ENCODE measurements around the gene ERN1.

The ERN1 gene

DNA sequence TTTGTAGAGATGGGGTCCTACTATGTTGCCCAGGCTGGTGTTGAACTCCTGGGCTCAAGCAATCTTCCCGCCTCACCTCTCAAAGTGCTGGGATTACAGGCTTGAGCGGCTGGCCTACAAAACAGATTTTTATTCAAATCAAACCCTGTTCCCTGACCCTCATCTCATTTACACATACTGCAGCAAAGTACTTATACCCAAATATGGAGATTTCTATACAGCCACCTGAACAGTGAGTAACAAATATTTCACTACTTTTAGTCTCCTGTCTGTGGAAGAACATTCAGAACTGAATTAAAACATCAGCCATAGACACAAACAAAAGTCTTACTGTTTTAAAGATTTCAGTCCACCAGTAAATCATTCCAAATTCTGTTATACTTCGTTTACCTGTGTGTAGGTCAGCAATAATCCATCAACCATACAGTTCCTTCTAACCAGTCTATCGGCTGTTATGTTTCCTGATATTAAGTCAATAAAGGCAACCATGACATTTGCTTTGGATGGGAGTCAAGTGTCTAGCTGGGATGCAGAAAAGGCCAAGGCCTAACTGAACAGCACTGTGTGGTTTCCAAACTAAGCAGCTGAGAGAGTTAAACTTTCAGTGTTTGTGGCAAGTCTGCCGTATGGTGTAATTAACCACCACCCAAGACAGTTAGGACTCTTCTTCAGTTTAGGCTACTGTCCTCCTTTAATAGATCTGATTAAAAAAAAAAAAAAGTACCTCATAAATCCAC is 22.3 kb downstream of the ERN1 start:
- DNase-seq: no peak

DNA sequence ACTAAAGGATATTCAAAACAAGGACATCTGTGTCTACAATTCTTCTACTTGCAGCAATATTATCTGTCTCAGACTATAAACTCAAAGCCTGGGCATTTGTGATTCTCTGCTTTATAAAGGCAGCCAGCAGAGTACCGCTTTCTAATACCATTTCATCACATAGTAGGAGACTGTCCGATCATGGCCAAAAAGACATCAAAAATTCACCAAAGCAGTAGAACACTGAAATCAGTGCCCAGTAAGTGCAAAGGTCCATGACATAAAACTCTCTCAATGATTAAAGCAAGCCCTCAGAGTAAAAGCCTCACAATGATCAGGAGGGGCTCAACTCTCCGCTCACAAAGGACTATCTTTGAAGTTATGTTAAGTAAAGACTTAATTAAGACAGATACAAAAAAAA is 23.0 kb downstream of the ERN1 start:
- DNase-seq: no peak

DNA sequence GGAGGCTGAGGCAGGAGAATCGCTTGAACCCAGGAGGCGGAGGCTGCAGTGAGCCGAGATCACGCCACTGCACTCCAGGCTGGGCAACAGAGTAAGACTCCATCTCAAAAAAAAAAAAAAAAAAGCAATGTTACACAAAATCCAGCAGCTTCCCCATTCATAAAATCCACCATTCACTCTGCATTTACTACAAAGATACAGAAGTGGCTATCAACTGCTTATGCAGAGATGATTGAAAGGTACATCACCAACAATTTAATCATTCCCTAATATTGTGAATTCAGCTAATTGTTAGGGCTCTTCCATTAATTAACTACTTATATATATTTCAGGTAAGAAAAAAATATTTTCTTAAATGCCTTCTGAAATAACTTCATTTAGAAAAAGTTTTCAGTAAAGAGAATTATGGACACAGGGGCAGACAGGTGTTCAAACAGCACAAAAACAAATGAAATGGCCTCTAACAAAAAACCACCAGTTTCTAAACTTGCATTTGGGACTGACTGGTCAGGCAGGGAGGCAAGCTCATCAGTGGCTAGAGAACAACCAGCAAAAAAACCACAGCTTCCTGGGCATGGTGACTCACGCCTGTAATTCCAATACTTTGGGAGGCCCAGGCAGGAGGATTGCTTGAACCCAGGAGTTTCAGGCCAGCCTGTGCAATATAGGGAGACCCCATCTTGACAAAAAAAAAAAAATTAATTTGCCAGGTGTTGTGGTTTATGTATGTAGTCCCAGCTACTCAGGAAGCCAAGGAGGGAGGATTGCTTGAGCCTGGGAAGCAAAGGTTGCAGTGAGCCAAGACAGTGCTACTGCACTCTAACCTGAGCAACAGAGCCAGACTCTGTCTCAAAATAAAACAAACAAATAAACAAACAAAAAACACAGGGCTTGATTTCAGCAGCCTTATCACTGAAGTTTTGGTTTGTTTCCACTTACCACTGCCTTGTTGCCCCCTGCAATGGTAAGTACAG is 26.3 kb downstream of the ERN1 start:
- peak; percentile 52 for DNase-seq

DNA sequence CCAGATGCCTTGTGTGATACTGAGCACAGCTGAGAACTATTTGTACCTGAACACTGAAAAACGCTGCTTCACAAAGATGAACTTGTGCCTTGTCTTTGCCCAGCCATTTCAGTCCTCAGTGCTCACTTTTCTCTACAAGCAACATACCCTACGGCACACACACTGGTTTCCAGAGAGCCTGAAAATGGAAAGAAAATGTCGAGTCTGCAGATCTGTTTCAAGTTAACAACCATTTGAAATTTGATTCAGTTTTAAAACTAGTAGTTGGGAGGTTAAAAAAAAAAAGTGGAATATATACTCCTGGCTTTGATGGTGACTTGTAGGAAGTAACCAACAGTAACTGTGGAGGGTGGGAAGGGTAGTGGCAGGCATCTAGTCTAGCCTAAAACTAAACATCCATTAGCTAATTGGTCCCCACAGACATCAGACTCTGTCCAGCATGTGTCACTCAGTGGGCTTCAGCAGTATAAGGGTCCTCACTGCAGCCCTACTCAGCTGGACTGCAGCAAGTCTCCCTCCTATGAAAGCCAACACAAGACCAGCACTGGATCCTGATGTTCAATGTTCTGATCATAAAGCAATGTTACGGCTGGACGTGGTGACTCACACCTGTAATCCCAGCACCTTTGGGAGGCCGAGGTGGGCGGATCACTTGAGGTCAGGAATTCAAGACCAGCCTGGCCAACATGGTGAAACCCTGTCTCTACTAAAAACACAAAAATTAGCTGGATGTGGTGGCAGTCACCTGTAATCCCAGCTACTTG is 27.1 kb downstream of the ERN1 start:
- DNase-seq: no peak

DNA sequence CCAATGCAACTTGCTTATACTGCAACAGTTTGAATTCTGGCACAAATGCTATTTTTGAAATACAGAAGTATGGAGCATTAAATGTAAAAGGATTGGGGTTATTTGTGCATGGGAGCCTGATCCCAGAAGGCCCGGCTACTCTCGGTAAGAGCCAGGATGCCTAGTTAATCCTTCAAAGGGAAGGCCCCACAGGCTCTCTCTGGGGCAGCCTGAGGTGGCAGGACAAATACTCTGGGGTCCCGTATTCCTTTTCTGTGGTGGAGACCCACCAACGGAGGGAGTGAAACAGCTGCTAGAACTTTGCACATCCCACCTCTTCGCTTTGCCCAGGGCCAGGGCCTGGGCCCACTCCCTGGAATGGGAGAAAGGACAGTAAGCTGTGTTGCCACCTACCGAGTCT is 30.4 kb downstream of the ERN1 start:
- no peak for DNase-seq

DNA sequence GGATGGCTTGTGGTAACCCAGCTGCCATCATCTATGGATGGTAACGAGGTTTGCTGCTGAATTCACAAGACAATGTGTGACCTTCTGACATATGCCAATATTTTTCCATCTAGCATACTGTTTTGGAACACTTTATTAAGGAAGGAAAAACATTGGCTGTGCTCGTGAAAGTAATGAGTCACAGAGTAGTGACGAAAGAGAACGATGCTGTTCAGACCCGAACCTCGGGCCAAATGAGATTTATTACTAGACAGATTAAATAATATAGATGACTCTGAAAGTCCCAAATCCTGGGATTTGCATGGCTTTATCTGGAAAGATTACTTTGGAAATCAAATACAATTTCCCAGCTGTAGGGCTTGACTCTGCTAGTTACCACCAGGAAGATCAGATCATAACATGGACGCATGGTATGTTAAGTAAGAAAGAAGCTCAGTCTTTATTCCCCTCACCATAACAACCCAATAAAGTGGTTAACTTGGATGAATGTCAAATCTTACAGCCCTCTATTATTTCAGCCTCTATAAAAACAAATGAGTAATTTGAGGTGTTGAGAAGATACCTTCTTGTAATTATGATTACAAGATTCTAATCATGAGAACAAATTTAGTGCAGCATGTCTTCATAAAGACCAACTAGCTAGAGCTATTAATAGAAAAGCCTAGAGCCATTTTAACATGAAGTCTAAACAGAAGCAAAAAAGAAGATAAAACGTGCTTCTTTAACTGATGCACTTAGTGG is 32.6 kb downstream of the ERN1 start:
- DNase-seq: peak; percentile 34

DNA sequence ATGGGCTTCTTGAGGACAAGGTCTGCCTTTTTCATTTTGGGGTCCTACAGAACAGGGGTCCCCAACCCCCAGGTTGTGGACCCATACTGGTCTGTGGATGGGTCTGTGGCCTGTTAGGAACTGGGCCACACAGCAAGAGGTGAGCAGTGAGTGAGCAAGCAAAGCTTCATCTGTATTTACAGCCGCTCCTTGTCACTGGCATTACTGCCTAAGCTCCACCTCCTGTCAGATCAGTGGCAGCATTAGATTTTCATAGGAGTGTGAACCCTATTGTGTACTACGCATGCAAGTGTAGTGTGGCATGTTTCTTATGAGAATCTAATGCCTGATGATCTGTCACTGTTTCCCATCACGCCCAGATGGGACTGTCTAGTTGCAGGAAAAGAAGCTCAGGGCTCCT is 33.9 kb downstream of the ERN1 start:
- DNase-seq: no peak

DNA sequence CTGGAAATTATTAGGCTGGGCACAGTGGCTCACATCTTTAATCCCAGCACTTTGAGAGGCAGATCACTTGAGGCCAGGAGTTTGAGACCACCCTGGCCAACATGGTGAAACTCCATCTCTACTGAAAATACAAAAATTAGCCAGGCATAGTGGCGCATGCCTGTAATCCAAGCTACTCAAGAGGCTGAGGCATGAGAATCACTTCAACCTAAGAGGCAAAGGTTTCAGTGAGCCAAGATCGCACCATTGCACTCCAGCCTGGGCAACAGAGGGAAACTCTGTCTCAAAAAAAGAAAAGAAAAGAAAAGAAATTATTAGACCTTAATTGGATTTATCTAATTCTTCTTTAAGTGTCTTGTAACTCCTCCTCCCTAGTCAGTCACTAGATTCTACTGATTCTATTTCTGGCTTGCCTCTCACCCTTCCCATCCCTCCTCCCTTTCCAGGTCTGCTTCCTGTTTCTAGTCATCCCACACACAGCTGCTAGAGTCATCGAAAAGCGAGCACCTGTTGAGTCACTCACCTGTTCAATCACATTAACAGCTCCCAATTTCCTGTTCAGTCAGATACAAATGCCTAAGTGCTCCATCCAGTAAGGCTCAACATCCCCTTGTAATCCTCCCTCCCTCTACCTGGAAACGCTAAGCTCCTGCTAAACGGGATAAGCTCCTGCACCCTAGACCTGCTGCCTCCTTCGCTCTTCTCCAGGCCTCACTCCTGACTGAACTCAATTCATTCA is 34.6 kb downstream of the ERN1 start:
- no peak for DNase-seq

DNA sequence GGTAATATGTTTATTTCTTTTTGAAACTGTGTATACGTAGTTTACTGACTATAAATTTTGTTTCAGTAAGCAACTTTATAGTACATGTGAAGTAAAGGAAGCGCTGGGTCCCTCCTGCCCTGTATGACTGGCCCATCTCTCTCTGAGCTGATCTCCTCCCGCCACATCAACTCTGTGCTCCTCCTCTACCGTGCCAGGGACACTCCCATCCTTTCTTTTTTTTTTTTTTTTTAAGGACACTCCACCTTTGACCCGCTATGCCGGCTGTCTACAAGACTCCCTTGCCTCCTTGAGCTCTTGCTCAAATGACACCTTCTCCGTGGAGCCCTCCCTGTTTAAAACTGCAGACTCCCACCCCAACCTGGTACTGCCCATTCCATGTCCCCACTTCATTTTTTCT is 35.5 kb downstream of the ERN1 start:
- DNase-seq: no peak

DNA sequence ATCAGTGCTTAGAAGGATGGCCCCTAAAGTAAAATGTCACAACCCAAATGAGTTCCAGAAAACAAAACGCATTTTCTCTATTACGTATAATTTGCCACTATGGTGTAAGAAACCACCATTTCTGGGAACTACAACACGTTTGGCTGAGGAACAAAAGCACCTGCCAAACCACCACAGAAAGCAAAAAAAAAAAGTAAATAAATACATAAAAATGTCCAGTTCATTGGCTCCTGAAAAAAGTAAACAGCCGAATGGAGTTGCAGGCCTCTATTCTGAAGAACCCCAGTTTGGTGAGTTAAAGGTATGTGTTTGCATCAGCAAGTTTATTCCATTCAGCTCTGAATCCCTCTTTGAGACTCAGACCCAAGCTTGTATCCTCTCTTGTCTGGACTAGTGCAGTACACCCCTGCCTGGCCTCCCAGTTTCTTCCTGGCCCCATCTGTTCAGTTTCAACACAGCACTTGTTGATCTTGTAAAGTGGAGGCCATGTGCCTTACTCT is 36.9 kb downstream of the ERN1 start:
- DNase-seq: no peak

DNA sequence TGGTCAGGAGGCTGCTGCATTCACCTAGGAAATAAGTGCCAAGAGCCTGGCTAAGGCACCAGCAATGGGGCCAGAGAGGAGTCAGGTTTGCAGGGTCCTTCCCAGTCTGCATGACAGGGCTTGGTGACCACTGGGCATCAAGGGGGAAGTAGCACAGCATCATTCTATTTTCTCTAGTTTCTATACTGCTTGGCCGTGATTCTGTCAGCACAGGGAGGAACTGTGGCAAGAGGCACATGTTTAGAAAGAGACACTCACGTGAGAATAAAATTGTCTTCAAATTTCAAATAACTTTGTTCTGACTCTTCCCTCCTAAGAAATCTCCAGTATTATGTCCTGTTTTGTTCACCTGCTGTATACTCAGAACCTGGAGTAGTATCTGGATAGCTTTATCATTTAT is 37.8 kb downstream of the ERN1 start:
- no peak for DNase-seq

DNA sequence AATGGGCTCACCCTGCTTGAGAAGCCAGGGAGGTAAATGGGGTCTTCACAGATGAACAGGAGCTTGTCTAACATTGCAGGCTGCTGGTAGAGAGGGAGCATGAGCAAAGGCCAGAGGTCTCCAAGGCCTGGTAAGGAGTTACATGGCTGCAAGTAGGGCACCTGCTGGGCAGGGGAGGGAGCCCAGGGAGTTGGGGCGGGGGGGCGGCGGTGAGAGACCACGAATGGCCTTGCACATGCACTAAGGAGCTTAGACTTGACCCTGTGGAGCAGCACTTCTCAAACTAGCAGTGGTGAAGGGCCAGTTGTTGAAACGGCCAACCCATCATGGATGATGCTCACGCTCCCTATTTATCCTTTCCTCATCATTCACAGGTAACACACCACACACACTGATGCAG is 38.4 kb downstream of the ERN1 start:
- no peak for DNase-seq

DNA sequence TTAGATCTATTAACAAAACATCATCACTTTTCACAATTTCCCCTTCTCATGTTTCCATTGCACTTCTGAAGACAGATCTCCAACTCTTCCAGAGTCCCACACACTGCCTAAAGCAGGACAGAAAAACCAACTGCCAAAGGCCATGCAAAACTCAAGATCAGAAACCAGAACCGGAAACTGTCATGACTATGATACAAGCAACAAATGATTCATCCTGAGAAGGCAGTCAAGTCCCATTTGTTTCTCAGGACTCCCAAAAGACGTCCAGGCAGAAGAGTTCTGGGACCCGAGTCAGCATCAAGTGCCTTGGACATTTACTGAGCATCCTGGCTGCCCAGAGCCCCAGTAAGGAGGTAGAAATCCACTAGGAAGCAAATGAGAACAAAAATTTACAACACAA is 38.8 kb downstream of the ERN1 start:
- DNase-seq: no peak

DNA sequence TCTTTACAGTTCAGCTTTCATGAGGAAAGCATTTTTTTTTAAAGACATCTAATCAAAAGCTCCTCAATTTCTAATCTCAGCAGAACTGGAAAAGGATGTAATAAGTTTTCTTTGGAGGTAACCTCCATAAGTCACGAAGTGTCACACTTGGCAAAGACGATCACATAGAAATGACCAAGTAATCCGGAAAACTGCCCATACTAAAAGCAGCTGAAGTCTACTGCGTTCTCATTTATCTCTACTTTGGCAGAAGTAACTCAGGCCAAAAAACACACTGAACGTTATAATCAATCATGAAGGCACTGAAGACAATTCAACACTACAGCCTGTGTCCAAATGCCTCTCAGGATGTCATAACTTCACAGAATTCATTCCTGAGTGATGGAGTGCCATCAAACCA is 39.8 kb downstream of the ERN1 start:
- DNase-seq: no peak

DNA sequence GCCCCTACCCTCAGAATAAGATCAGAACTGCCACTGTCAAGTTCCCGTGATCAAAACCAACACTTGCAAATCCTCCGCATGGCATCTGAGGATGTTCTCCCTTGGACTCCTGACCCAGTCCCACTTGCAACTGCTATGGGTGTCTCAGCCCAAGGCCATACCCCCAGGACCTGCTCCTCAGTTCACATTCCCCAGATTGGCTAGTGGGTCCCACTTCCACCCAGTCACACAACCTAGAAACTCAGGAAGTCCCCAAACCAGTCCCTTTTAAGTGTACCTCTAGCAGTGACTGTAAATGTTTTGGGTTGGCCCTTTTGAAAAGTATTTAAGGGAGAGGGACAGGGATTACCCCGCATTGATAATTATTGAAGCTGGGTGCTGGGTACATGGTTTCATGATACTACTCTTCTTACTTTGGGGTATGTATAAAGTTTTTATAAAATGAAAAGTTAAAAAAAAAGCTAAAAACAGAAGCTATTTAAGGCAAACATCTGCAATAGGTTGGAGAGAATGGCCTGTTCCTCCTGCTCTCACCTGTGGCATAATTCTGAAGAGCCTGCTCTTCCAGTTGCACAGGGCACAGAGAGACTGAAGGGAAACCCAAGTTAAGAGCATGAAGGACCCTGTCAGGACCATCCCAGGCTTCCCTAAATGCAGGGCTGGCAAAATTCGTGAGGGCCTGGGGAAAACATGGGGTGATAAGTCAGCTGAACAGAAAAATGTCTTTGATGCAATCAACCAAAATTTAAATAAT is 42.5 kb downstream of the ERN1 start:
- DNase-seq: no peak

DNA sequence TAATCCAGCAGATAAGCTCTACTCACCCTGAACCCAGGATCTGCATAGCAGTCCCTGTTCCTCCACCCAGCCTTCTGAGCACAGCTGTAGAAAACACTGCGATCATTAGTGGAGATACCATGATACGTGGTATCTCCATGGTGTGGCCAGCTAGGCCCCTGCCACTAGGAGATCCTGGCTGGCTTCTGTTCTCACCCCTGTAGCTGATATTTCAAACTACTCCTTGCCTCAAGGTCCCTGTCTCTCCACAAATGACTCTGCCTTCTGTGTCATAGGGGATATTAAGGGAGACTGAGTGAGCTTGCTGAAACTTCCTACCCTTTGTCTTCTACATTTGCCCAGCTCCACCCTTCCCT is 44.3 kb downstream of the ERN1 start:
- DNase-seq: no peak

DNA sequence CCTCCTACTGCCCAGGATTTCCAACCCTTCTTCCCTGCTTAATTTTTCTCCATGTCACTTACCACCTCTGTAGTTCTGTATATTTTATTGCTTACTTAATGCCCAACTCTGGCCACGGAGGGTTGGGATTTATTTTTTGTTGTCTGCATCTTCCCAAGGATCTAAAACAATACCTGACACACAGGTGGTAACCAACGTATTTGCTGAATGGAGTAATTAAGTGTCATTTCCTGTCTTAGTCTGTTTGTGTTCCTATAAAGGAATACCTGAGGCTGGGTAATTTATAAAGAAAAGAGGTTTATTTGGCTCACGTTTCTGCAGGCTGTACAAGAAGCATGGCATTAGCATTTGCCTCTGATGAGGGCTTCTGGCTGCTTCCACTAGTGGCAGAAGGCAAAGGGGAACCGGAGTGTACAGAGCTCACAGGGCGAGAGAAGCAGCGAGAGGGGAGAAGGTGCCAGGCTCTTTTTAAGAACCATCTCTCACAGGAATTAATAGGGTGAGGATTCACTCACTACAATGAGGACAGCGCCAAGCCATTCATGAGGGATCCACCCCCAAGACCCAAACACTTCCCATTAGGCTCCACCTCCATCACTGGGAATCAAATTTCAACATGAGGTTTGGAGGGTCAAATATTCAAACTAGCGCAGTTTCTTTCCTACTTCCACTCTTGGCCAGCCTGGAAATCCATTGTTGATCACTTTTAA is 44.8 kb downstream of the ERN1 start:
- no peak for DNase-seq

DNA sequence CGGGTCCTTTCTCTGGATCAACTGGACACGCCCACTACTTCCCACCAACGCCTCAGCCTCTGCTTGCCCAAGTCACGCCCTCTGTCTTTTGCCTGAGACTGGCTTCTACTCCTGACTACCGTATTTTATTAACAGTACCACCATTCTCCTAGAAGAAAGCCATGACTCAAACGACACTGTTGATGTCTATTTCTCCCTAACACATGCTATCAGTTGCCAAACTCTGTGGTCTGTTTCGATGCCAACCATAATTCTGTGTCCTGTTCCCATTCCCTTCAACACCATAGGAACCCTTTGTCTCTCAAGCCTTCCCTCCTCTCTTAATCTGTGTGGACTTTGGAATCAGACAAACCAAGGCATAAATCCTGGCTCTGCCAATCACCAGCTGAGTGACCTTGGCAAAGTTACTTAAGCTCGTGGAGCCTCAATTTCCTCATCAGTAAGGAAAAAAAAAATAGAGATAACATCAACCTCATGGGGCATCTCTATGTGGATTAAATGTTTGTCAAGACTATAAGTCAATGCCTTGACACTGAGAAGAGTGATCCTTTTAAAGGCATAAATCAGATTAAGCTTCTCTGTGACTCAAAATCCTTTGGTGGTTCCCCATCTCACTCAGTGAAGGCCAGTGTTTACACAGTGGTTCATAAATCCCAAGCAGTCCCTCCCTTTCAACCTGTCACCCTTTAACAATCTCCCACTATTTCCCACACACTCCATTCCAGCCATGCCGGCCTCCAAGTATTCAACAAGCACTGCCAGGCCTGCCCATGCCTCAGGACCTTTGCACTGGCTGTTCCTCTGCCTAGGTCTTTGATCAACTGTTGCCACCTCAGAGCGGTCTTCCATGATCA is 45.6 kb downstream of the ERN1 start:
- DNase-seq: peak; percentile 22

DNA sequence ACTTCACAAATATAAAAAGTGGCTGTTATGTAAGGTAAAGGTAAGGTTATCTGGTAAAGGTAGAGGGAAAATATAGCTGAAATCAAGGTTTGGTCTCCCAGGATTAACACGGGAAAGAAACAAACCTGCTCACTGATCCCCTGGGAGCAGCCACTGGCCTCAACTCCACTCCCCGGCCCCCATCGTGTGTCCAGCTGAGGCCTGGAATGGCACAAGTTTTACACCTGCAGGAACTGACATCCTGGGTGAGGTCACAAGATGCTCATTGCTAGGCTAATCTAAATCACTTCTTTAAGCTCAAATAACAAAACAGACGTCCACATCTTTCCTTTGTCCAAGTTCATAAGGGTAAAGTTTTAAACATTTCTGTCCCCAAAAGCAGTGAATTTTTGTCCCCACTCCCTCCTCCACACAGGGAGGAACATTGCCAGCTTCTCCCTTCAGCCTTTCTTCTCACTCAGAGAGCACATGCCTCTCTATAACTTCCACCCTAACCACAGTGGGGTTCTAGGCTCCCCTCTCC is 46.3 kb downstream of the ERN1 start:
- DNase-seq: no peak
